H1 (cell line): ENCODE measurements around the gene HOXD10. TPM values are rescaled to one million over a fixed set of nuclear protein-coding genes. Genes with fewer than 3 reads are reported as not detected.

Experiments used
- CTCF ChIA-PET: fragments of 300-600 bp; sonication (Branson Sonifier 250); formaldehyde crosslinking; loops from one replicate; lab custom pipeline; 2021; ENCODE audit not compliant: partially characterized antibody; lab: Charles Lee
- POLR2A ChIA-PET: fragments of 300-600 bp; sonication (Branson Sonifier 250); formaldehyde crosslinking; loops from one replicate; lab custom pipeline; 2021; ENCODE audit warnings: inconsistent platforms; ENCODE audit not compliant: partially characterized antibody; lab: Charles Lee
- DNase-seq, 2 experiments: peaks; one replicate each; pipeline versions ENCODE4 v3.0.0 to v3.0.0-alpha.2; 2010 to 2022; ENCODE audit warnings: low spot score in 2 of 2, low read depth in 1 of 2, mixed read lengths in 1 of 2
- FAIRE-seq: peaks from 2 replicates; lab custom pipeline; 2011; peaks lifted over from hg19 to GRCh38; lab: Jason Lieb, UNC
- H2AFZ ChIP-seq: 2 replicates; pipeline ENCODE4 v1.8.1; 2012; ENCODE audit warnings: low read length, inconsistent platforms
- H2AK5ac ChIP-seq: 2 replicates; pipeline ENCODE4 v1.6.1; 2013; ENCODE audit warnings: low read depth, low read length
- H2BK120ac ChIP-seq: replicated peaks from 2 replicates; pipeline ENCODE3; 2013; ENCODE audit warnings: low read depth, low read length, inconsistent platforms
- H2BK12ac ChIP-seq: 2 replicates; pipeline ENCODE4 v1.6.1; 2013; ENCODE audit warnings: low read depth, low read length
- H2BK15ac ChIP-seq: 2 replicates; pipeline ENCODE4 v1.6.1; 2013; ENCODE audit warnings: low read length
- H2BK20ac ChIP-seq: 2 replicates; pipeline ENCODE4 v1.6.1; 2013; ENCODE audit warnings: low read length
- H2BK5ac ChIP-seq: 2 replicates; pipeline ENCODE4 v1.6.1; 2013; ENCODE audit warnings: low read depth, low read length
- H3K14ac ChIP-seq: 2 replicates; pipeline ENCODE4 v1.6.1; 2013; ENCODE audit warnings: inconsistent platforms; ENCODE audit not compliant: insufficient read length
- H3K18ac ChIP-seq: 2 replicates; pipeline ENCODE4 v1.6.1; 2013; ENCODE audit warnings: low read length; ENCODE audit errors: extremely low read depth
- H3K23ac ChIP-seq: 2 replicates; pipeline ENCODE4 v1.6.1; 2013; ENCODE audit warnings: inconsistent platforms; ENCODE audit not compliant: insufficient read length
- H3K23me2 ChIP-seq: 2 replicates; pipeline ENCODE4 v1.6.1; 2013; ENCODE audit warnings: low read depth, low read length
- H3K27ac ChIP-seq: 2 replicates; pipeline ENCODE4 v1.6.1; 2011; ENCODE audit warnings: low read depth, low read length, inconsistent platforms
- H3K27me3 ChIP-seq, 4 experiments: replicated peaks in 1 of 4; 1 replicate in 1 of 4; 2 replicates in 3 of 4; pipeline versions ENCODE4 v1.6.1 to v1.8.1; 2011 to 2013; ENCODE audit warnings: low read length in 3 of 4, mild to moderate bottlenecking in 3 of 4, inconsistent platforms in 2 of 4, mixed read lengths in 2 of 4, moderate library complexity in 1 of 4; ENCODE audit not compliant: control insufficient read depth in 3 of 4, insufficient read depth in 3 of 4; ENCODE audit errors: extremely low read depth in 1 of 4
- H3K36me3 ChIP-seq, 4 experiments: 2 replicates each; pipeline versions ENCODE4 v1.6.1 to v1.8.1; 2011 to 2013; ENCODE audit warnings: mild to moderate bottlenecking in 4 of 4, low read length in 3 of 4, moderate library complexity in 2 of 4, control low read depth in 1 of 4, inconsistent platforms in 1 of 4; ENCODE audit not compliant: insufficient read depth in 4 of 4, control insufficient read depth in 2 of 4
- H3K4ac ChIP-seq: replicated peaks from 2 replicates; pipeline ENCODE3; 2013; ENCODE audit warnings: low read length, low read depth, mixed read lengths, inconsistent platforms; ENCODE audit not compliant: insufficient read length
- H3K4me1 ChIP-seq, 4 experiments: replicated peaks in 1 of 4; 1 replicate in 1 of 4; 2 replicates in 3 of 4; pipeline versions ENCODE4 v1.6.1 to v1.8.1; 2011 to 2013; ENCODE audit warnings: low read length in 3 of 4, inconsistent platforms in 2 of 4, mixed read lengths in 1 of 4; ENCODE audit not compliant: insufficient read depth in 4 of 4, control insufficient read depth in 3 of 4
- H3K4me2 ChIP-seq, 2 experiments: 2 replicates each; pipeline versions ENCODE4 v1.6.1 to v1.8.1; 2011 to 2013; ENCODE audit warnings: low read depth in 2 of 2, low read length in 2 of 2, control low read depth in 1 of 2, inconsistent platforms in 1 of 2, mild to moderate bottlenecking in 1 of 2; ENCODE audit not compliant: insufficient read depth in 1 of 2
- H3K4me3 ChIP-seq, 4 experiments: fragments of 200-600, 300-600 bp in 1 of 4; sonication (generic), shearing (Covaris generic), sonication (Bioruptor Twin) in 1 of 4; 2 replicates each; pipeline versions ENCODE4 v1.5.1 to v1.8.1; 2011 to 2016; ENCODE audit warnings: low read length in 4 of 4, low read depth in 3 of 4, control low read depth in 2 of 4, inconsistent platforms in 2 of 4, mild to moderate bottlenecking in 2 of 4, mixed read lengths in 1 of 4, moderate library complexity in 1 of 4; ENCODE audit not compliant: insufficient read depth in 2 of 4; ENCODE audit errors: extremely low read depth in 1 of 4
- H3K56ac ChIP-seq: replicated peaks from 2 replicates; pipeline ENCODE3; 2013; ENCODE audit warnings: low read depth, mild to moderate bottlenecking, mixed read lengths, low read length, inconsistent platforms; ENCODE audit not compliant: insufficient read length
- H3K79me1 ChIP-seq: 2 replicates; pipeline ENCODE4 v1.6.1; 2013; ENCODE audit warnings: low read depth, low read length, control low read depth
- H3K79me2 ChIP-seq, 2 experiments: 2 replicates each; pipeline versions ENCODE4 v1.6.1 to v1.8.1; 2012 to 2013; ENCODE audit warnings: low read length in 2 of 2, mild to moderate bottlenecking in 2 of 2, inconsistent platforms in 1 of 2; ENCODE audit not compliant: insufficient read depth in 2 of 2, control insufficient read depth in 1 of 2
- H3K9ac ChIP-seq, 4 experiments: replicated peaks in 1 of 4; 1 replicate in 1 of 4; 2 replicates in 3 of 4; pipeline versions ENCODE4 v1.6.1 to v1.8.1; 2011 to 2013; ENCODE audit warnings: low read depth in 3 of 4, low read length in 3 of 4, control low read depth in 2 of 4, mild to moderate bottlenecking in 2 of 4, moderate library complexity in 2 of 4, inconsistent platforms in 1 of 4; ENCODE audit errors: extremely low read depth in 1 of 4
- H3K9me3 ChIP-seq, 2 experiments: 2 replicates each; pipeline versions ENCODE4 v1.6.1 to v1.8.1; 2012 to 2013; ENCODE audit warnings: mild to moderate bottlenecking in 2 of 2, moderate library complexity in 2 of 2, control low read depth in 1 of 2, inconsistent platforms in 1 of 2, low read depth in 1 of 2, low read length in 1 of 2, mixed read lengths in 1 of 2; ENCODE audit not compliant: insufficient read depth in 2 of 2
- H4K20me1 ChIP-seq, 2 experiments: replicated peaks in 1 of 2; 2 replicates each; pipeline versions ENCODE3 to v1.8.1; 2011 to 2013; ENCODE audit warnings: inconsistent platforms in 2 of 2, low read length in 2 of 2, mild to moderate bottlenecking in 1 of 2; ENCODE audit not compliant: insufficient read depth in 2 of 2, control insufficient read depth in 1 of 2
- H4K5ac ChIP-seq: 2 replicates; pipeline ENCODE4 v1.6.1; 2013; ENCODE audit warnings: low read length, low read depth, mixed read lengths, inconsistent platforms; ENCODE audit not compliant: insufficient read length
- H4K8ac ChIP-seq: 2 replicates; pipeline ENCODE4 v1.8.0; 2013; ENCODE audit warnings: mild to moderate bottlenecking, moderate library complexity, low read length, inconsistent platforms; ENCODE audit not compliant: insufficient read depth; ENCODE audit errors: extremely low read depth
- H4K91ac ChIP-seq: replicated peaks from 2 replicates; pipeline ENCODE3; 2013; ENCODE audit warnings: low read length, mixed read lengths, inconsistent platforms; ENCODE audit not compliant: insufficient read length
- BCL11A ChIP-seq, 2 experiments: IDR thresholded peaks; one replicate each; pipeline ENCODE4 v1.6.1; 2011; ENCODE audit warnings: low read depth in 2 of 2, low read length in 2 of 2, mild to moderate bottlenecking in 2 of 2
- CHD2 ChIP-seq: IDR thresholded peaks from 2 replicates; pipeline ENCODE4 v1.6.1; 2012; ENCODE audit warnings: low read length, improper control_type of control experiment
- EZH2 ChIP-seq: fragments of 200-600 bp; sonication (generic); IDR thresholded peaks from 2 replicates; pipeline ENCODE4 v1.7.1; 2012; ENCODE audit warnings: low read depth, mild to moderate bottlenecking, moderate library complexity, low read length, inconsistent platforms; ENCODE audit not compliant: severe bottlenecking
- KDM1A ChIP-seq: fragments of 200-600, 300-600 bp; sonication (generic); IDR thresholded peaks from 2 replicates; pipeline ENCODE4 v1.7.1; 2016; ENCODE audit warnings: mild to moderate bottlenecking, low read length, borderline replicate concordance
- KDM4A ChIP-seq: IDR thresholded peaks from one replicate; pipeline ENCODE4 v1.7.1; 2012; ENCODE audit warnings: low read depth, mild to moderate bottlenecking, moderate library complexity, low read length, inconsistent platforms; ENCODE audit not compliant: severe bottlenecking
- MAX ChIP-seq: IDR thresholded peaks from 2 replicates; pipeline ENCODE4 v1.6.1; 2012; ENCODE audit warnings: inconsistent platforms
- RBBP5 ChIP-seq: IDR thresholded peaks from 2 replicates; pipeline ENCODE4 v1.7.1; 2012; ENCODE audit warnings: low read depth, mild to moderate bottlenecking, inconsistent platforms, low read length, moderate library complexity, borderline replicate concordance
- RNF2 ChIP-seq: fragments of 200-900, 300-1000 bp; sonication (generic); IDR thresholded peaks from 2 replicates; pipeline ENCODE4 v1.7.1; 2016; ENCODE audit warnings: borderline replicate concordance, low read depth, mild to moderate bottlenecking, antibody characterized with exemption, low read length; ENCODE audit not compliant: poor library complexity, severe bottlenecking; ENCODE audit errors: missing control alignments
- SIN3A ChIP-seq, 2 experiments: IDR thresholded peaks in 1 of 2; conservative IDR thresholded peaks in 1 of 2; 2 replicates each; pipeline ENCODE4 v1.6.1; 2011 to 2012; ENCODE audit warnings: low read length in 2 of 2, improper control_type of control experiment in 1 of 2, low read depth in 1 of 2, mild to moderate bottlenecking in 1 of 2
- YY1 ChIP-seq: IDR thresholded peaks from 2 replicates; pipeline ENCODE4 v1.6.1; 2011; ENCODE audit warnings: low read depth, mild to moderate bottlenecking, low read length
- WGBS, 2 experiments: shearing (Covaris generic) in 1 of 2; methylation state at CpG; one replicate each; pipeline versions ENCODE4 v1.1.6 to v1.1.7; 2013 to 2015; ENCODE audit warnings: low lambda C conversion rate in 2 of 2, mixed read lengths in 2 of 2, inconsistent platforms in 1 of 2, low coverage in 1 of 2, missing lambda C conversion rate in 1 of 2; ENCODE audit not compliant: insufficient replicate concordance in 2 of 2, insufficient coverage in 1 of 2, insufficient read length in 1 of 2; ENCODE audit errors: extremely low coverage in 1 of 2, missing lambda C conversion rate in 1 of 2; 5-methylcytosine and 5-hydroxymethylcytosine counted together
- polyA plus RNA-seq, 7 experiments: library from polyadenylated mRNA; depleted of rRNA in 3 of 7; stranded (reverse) in 5 of 7; unstranded in 2 of 7; fragments of >200 nt in 5 of 7; fragments of 200-250 nt in 2 of 7; gene quantifications; 1 replicate in 5 of 7; 2 replicates in 1 of 7; 4 replicates in 1 of 7; pipeline versions ENCODE4 v1.2.1 to v1.2.3, GENCODE V29; 2011 to 2013; ENCODE audit warnings: missing spikeins in 2 of 7, mixed read lengths in 2 of 7
- total RNA-seq: library from RNA; stranded (reverse); fragmentation: NEBNext Ultra II Directional; extraction: Animal tissue kit (Norgen Biotek cat#: 25700); gene quantifications from 2 replicates; pipeline ENCODE4 v1.2.1, GENCODE V29; 2021

The HOXD10 gene
- total and polyA plus RNA-seq, 2 of the 8 experiments (the other 6 are each of a cell fraction or from before 2014, with no cell fraction given) = not detected

GRCh38 chr2:176164611-176165369 is 48.2 kb downstream of the HOXD10 start:
- Histone ChIP-seq H3K79me1 (no peaks in the 10 kb centered on the region), H3K4ac (no peak overlapping the region), H3K56ac (no peak overlapping the region), H3K36me3 (peaks cover 0 to 3% (median 0%) of the 10 kb centered on the region in 4 experiments; a peak in 1 of 8 replicates), H3K9ac (no peak overlapping the region), H4K91ac (no peak overlapping the region), H2BK12ac (peak overlapping the region; percentile 33; the same call in 1 of the 2 replicates), H3K18ac (no peak overlapping the region), H2AK5ac (no peak overlapping the region), H2BK5ac (no peak overlapping the region), H4K5ac (no peak overlapping the region), H3K4me2 (peak overlapping the region; percentile 38 to 44; a peak in 3 of 4 replicates), H2BK120ac (no peak overlapping the region), H3K23ac (no peak overlapping the region), H2BK20ac (no peak overlapping the region), H3K9me3 (no peaks in the 10 kb centered on the region), H3K23me2 (0 out of 2 replicates have a peak, but pooled peaks cover 2% of the 10 kb centered on the region), H3K27ac (no peak overlapping the region), H4K20me1 (peaks cover 27 to 35% of the 10 kb centered on the region in 2 experiments), H3K4me1 (peaks cover 0 to 10% (median 4%) of the 10 kb centered on the region in 4 experiments; a peak in 5 of 7 replicates), H2AFZ (no peak overlapping the region), H2BK15ac (no peak overlapping the region), H3K14ac (no peak overlapping the region), H3K79me2 (no peaks in the 10 kb centered on the region), H3K27me3 (peaks cover 97 to 100% (median 100%) of the 10 kb centered on the region in 4 experiments), H4K8ac (no peak overlapping the region; the same call in 1 of the 2 replicates), H3K4me3 (peak overlapping the region in 1 of 4 experiments; percentile 40; a peak in 2 of 8 replicates)
- DNase-seq (no peak), FAIRE-seq (no peak)
- ChIA-PET POLR2A (interaction anchor here (1.5 kb wide), 1 partner anchor 50 kb away, joined by 4 read pairs; no protein-coding TSS in a partner anchor), CTCF (interaction anchor here (0.6 to 3.6 kb wide), 6 partner anchors 10 to 282 kb away, joined by 3 to 25 read pairs (median 3); no protein-coding TSS in a partner anchor)
- WGBS, 2 experiments = 6% methylated on average over 44 of the region's 52 CpGs; no CpG with 5 or more reads in 1 of the 2 experiments
- TF ChIP-seq KDM4A (no peak), RNF2 (peak; percentile 99), KDM1A (no peak), YY1 (no peak), EZH2 (peak; percentile 100), SIN3A (conservative IDR thresholded peaks at IDR 0.05 in 1 of 2, IDR thresholded peaks at IDR 0.05 in 1 of 2; ENCODE audit: low read depth in 1 of 2, low read length in 2 of 2) (no peak), RBBP5 (no peak), BCL11A (IDR thresholded peaks at IDR 0.05; ENCODE audit: low read depth in 2 of 2, low read length in 2 of 2) (no peak), CHD2 (no peak), MAX (no peak)
